K562 (cell line): ENCODE data around the gene GLI3. TPM values are rescaled to one million over a fixed set of nuclear protein-coding genes. Genes with fewer than 3 reads are reported as not detected.

Source experiments
- ATAC-seq: fragments of 200-7000 bp; cut with Tn5 transposase; 3 replicates; pipeline ENCODE4 v1.9.1; 2020; ENCODE audit warnings: moderate library complexity
- BruUV-seq: library from RNA; stranded (reverse); fragments of 400-500 nt; replicated peaks from 2 replicates; lab custom pipeline; 2021; lab: Mats Ljungman, UMichigan
- CTCF ChIA-PET: fragments of 300-600 bp; formaldehyde crosslinking; extraction: SDS; loops from one replicate; lab custom pipeline; 2021; ENCODE audit warnings: low intra/inter-chr PET ratio; lab: Yijun Ruan, JAX
- POLR2A ChIA-PET: fragments of 300-600, 350-650 bp; sonication (Branson Sonifier 250); formaldehyde crosslinking; extraction: SDS; loops from one replicate; lab custom pipeline; 2021; ENCODE audit warnings: antibody characterized with exemption, inconsistent platforms; lab: Yijun Ruan, JAX
- DNase-seq, 4 experiments: peaks; one replicate each; pipeline versions ENCODE4 v3.0.0 to v3.0.0-alpha.2; 2011 to 2018; ENCODE audit warnings: low spot score in 3 of 4, mixed read lengths in 3 of 4; ENCODE audit errors: extremely low read depth in 1 of 4
- FAIRE-seq: peaks from 2 replicates; lab custom pipeline; 2011; peaks lifted over from hg19 to GRCh38; lab: Jason Lieb, UNC
- H2AFZ ChIP-seq: 2 replicates; pipeline ENCODE4 v1.6.0; 2011; ENCODE audit warnings: low read depth, low read length, control low read depth, inconsistent platforms
- H3K27ac ChIP-seq: fragments of 200-600 bp; 3 replicates; pipeline ENCODE4 v1.8.0; 2011; ENCODE audit warnings: low read depth, mild to moderate bottlenecking, control low read depth, inconsistent platforms, low read length, moderate library complexity, mixed read lengths; ENCODE audit errors: extremely low read depth
- H3K27me3 ChIP-seq, 2 experiments: fragments of 300-600 bp in 1 of 2; 2 replicates in 1 of 2; 3 replicates in 1 of 2; pipeline versions ENCODE4 v1.6.0 to v1.8.0; 2011; ENCODE audit warnings: inconsistent platforms in 2 of 2, low read length in 2 of 2, mild to moderate bottlenecking in 1 of 2, mixed read lengths in 1 of 2, moderate library complexity in 1 of 2; ENCODE audit not compliant: control insufficient read depth in 2 of 2, insufficient read depth in 2 of 2
- H3K36me3 ChIP-seq: fragments of 300-600 bp; 3 replicates; pipeline ENCODE4 v1.8.0; 2011; ENCODE audit warnings: mild to moderate bottlenecking, low read length, inconsistent platforms; ENCODE audit not compliant: control insufficient read depth, insufficient read depth
- H3K4me1 ChIP-seq, 2 experiments: fragments of 200-600 bp in 1 of 2; replicated peaks in 1 of 2; 2 replicates in 1 of 2; 3 replicates in 1 of 2; pipeline versions ENCODE4 v1.5.1 to v1.8.0; 2011; ENCODE audit warnings: inconsistent platforms in 2 of 2, low read length in 2 of 2, mild to moderate bottlenecking in 1 of 2, mixed read lengths in 1 of 2, moderate library complexity in 1 of 2; ENCODE audit not compliant: control insufficient read depth in 2 of 2, insufficient read depth in 2 of 2
- H3K4me2 ChIP-seq: 2 replicates; pipeline ENCODE4 v1.6.1; 2011; ENCODE audit warnings: low read length, control low read depth, inconsistent platforms, mixed read lengths; ENCODE audit not compliant: insufficient read depth
- H3K4me3 ChIP-seq: fragments of 200-600 bp; sonication (generic), shearing (Covaris generic); 2 replicates; pipeline ENCODE4 v1.5.1; 2016; ENCODE audit warnings: control low read depth, inconsistent platforms
- H3K79me2 ChIP-seq: fragments of 200-600 bp; 3 replicates; pipeline ENCODE4 v1.8.0; 2011; ENCODE audit warnings: low read length, inconsistent platforms; ENCODE audit not compliant: control insufficient read depth, insufficient read depth
- H3K9ac ChIP-seq, 2 experiments: 2 replicates each; pipeline versions ENCODE4 v1.6.0 to v1.6.1; 2011; ENCODE audit warnings: low read depth in 2 of 2, low read length in 2 of 2, control low read depth in 1 of 2, inconsistent platforms in 1 of 2, mild to moderate bottlenecking in 1 of 2, mixed read lengths in 1 of 2; ENCODE audit not compliant: insufficient read depth in 1 of 2
- H3K9me1 ChIP-seq: one replicate; pipeline ENCODE4 v1.6.0; 2011; ENCODE audit warnings: inconsistent platforms, mild to moderate bottlenecking, low read length, moderate library complexity; ENCODE audit not compliant: control insufficient read depth, insufficient read depth
- H3K9me3 ChIP-seq: replicated peaks from 2 replicates; pipeline ENCODE4 v1.5.1; 2011; ENCODE audit warnings: low read depth, low read length, inconsistent platforms; ENCODE audit not compliant: control insufficient read depth, insufficient read depth
- H4K20me1 ChIP-seq: replicated peaks from 2 replicates; pipeline ENCODE4 v1.6.1; 2011; ENCODE audit warnings: low read length, inconsistent platforms, mixed read lengths; ENCODE audit not compliant: control insufficient read depth, insufficient read depth
- ATF2 ChIP-seq: sonication (generic); formaldehyde crosslinking; IDR thresholded peaks from 2 replicates; pipeline ENCODE4 v1.8.1; 2022; ENCODE audit warnings: missing genetic modification reagents
- CXXC5 ChIP-seq: fragments of 250-450 bp; sonication (Bioruptor Pico); IDR thresholded peaks from 2 replicates; pipeline ENCODE4 v1.8.0; 2022; ENCODE audit warnings: inconsistent platforms, mild to moderate bottlenecking, moderate library complexity
- DLX4 ChIP-seq: fragments of 250-450 bp; sonication (Bioruptor Pico); IDR thresholded peaks from 2 replicates; pipeline ENCODE4 v1.6.1; 2021; ENCODE audit warnings: mild to moderate bottlenecking
- DMBX1 ChIP-seq: fragments of 250-450 bp; sonication (Bioruptor Pico); IDR thresholded peaks from 2 replicates; pipeline ENCODE4 v1.8.0; 2022; ENCODE audit warnings: inconsistent platforms, mild to moderate bottlenecking, moderate library complexity, borderline replicate concordance
- DPF2 ChIP-seq: fragments of 450-650 bp; IDR thresholded peaks from 2 replicates; pipeline ENCODE4 v1.6.1; 2016
- ELF1 ChIP-seq: fragments of 200-800 bp; sonication (Bioruptor generic); IDR thresholded peaks from 2 replicates; pipeline ENCODE4 v1.6.1; 2016; ENCODE audit warnings: missing genetic modification characterization, missing compliant biosample characterization
- MCM2 ChIP-seq: fragments of 450-650 bp; IDR thresholded peaks from 2 replicates; pipeline ENCODE4 v1.6.1; 2017; ENCODE audit warnings: low read depth, mild to moderate bottlenecking
- NCOR1 ChIP-seq: fragments of 450-650 bp; IDR thresholded peaks from 2 replicates; pipeline ENCODE4 v1.6.1; 2016; ENCODE audit warnings: mild to moderate bottlenecking, moderate library complexity
- NFIC ChIP-seq: fragments of 450-650 bp; IDR thresholded peaks from 2 replicates; pipeline ENCODE4 v1.6.1; 2017; ENCODE audit warnings: mild to moderate bottlenecking, inconsistent platforms
- SMARCA5 ChIP-seq: fragments of 450-650 bp; IDR thresholded peaks from 2 replicates; pipeline ENCODE4 v1.6.1; 2016
- SRSF1 ChIP-seq: fragments of 200-400 bp; formaldehyde crosslinking; IDR thresholded peaks from 2 replicates; pipeline ENCODE4 v1.6.1; 2017; ENCODE audit warnings: mild to moderate bottlenecking, low read depth, low read length, moderate library complexity
- ZBTB26 ChIP-seq: fragments of 450-650 bp; formaldehyde crosslinking; IDR thresholded peaks from 2 replicates; pipeline ENCODE4 v1.4.0; 2022; ENCODE audit warnings: missing genetic modification characterization
- ZFPM2 ChIP-seq: fragments of 250-450 bp; sonication (Bioruptor Pico); IDR thresholded peaks from 2 replicates; pipeline ENCODE4 v1.5.1; 2022; ENCODE audit warnings: mild to moderate bottlenecking
- ZKSCAN8 ChIP-seq: fragments of 200-800 bp; sonication (Bioruptor generic); IDR thresholded peaks from 2 replicates; pipeline ENCODE4 v1.6.1; 2016; ENCODE audit warnings: missing genetic modification characterization, missing compliant biosample characterization
- ZNF134 ChIP-seq: fragments of 250-450 bp; sonication (Bioruptor Pico); conservative IDR thresholded peaks from 2 replicates; pipeline ENCODE4 v1.4.0; 2020
- ZNF184 ChIP-seq: sonication (generic); formaldehyde crosslinking; IDR thresholded peaks from 2 replicates; pipeline ENCODE4 v1.5.0; 2020; ENCODE audit warnings: missing genetic modification reagents
- WGBS: fragments of 100-300 bp; shearing (Covaris generic); methylation state at CpG from one replicate; pipeline ENCODE4 v1.1.6; 2016; ENCODE audit warnings: low coverage, mixed read lengths; ENCODE audit not compliant: insufficient coverage; ENCODE audit errors: missing lambda C conversion rate; 5-methylcytosine and 5-hydroxymethylcytosine counted together
- in situ Hi-C: fragments of 300-500 bp; cut with MboI; formaldehyde crosslinking; loops from 4 replicates; pipeline ENCODE4 v1.15.0; 2018; ENCODE audit warnings: inconsistent platforms, mixed read lengths
- intact Hi-C: fragments of 100-400 bp; cut with micrococcal nuclease; formaldehyde crosslinking; loops from 2 replicates; pipeline ENCODE4 v1.14.2; 2022
- polyA plus RNA-seq, 8 experiments: library from polyadenylated mRNA; depleted of rRNA in 4 of 8; stranded (reverse) in 5 of 8; unstranded in 3 of 8; fragments of >200 nt; fragmentation: Nextera tagmentation in 2 of 8; fragmentation: Illumina TruSeq in 1 of 8; extraction: Ambion mirVana in 2 of 8; extraction: Trizol in 1 of 8; gene quantifications; 2 replicates each; pipeline versions ENCODE4 v1.2.1 to v1.2.3, GENCODE V29; 2011 to 2014; ENCODE audit warnings: inconsistent platforms in 1 of 8, missing spikeins in 1 of 8
- total RNA-seq, 7 experiments: library from RNA; depleted of rRNA in 6 of 7; stranded (reverse); fragments of >200 nt in 6 of 7; fragmentation: Illumina TruSeq in 2 of 7; extraction: Trizol in 2 of 7; gene quantifications; 2 replicates each; pipeline versions ENCODE4 v1.2.1 to v1.2.3, GENCODE V29; 2011 to 2021; ENCODE audit warnings: low replicate concordance in 1 of 7
- TF ChIP-seq, protein P1 (sequence below): fragments of 450-650 bp; IDR thresholded peaks from 2 replicates; pipeline ENCODE4 v1.6.1; 2017; ENCODE audit warnings: antibody characterized with exemption

Gene GLI3
- total and polyA plus RNA-seq, 9 of the 15 experiments (the other 6 are each of a cell fraction or from before 2014, with no cell fraction given): 0.01 to 0.18 (median 0.07) TPM; not detected in 6

- TF ChIP-seq DLX4 (CRISPR knock-in tag) (no peak), ATF2 (no peak)
Observed at GRCh38 chr7:42167631-42168236, 69.3 kb downstream of the GLI3 start (continued).

DNA sequence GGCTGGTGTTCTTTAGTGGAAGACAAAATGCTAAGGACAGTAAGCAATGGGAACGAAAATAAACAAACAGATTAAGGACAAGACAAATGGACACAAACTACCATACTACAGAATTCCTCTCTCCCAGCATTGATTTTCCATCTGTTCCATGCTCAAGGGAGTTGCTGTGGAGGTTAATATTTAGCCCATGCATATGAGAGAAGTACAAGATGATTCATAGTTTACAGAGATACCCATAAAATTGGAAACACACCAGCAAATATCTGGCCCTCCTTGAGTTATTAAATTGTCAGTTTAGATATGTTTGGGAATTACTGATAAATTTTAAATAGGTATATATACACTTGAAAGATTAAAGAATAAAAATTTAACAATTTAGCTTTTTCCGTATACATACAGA, 69.8 kb downstream of the GLI3 start:
- Histone ChIP-seq H3K27ac (no peak overlapping the region), H3K4me1 (no peaks in the 10 kb centered on the region), H3K4me3 (no peak overlapping the region), H3K79me2 (no peaks in the 10 kb centered on the region), H4K20me1 (no peaks in the 10 kb centered on the region), H3K9ac (no peak overlapping the region), H3K27me3 (no peaks in the 10 kb centered on the region), H2AFZ (no peak overlapping the region), H3K4me2 (no peak overlapping the region), H3K9me3 (no peaks in the 10 kb centered on the region), H3K36me3 (no peaks in the 10 kb centered on the region), H3K9me1 (no peaks in the 10 kb centered on the region)
- BruUV-seq: no TSS peak
- CTCF ChIA-PET: no interaction called here
- intact Hi-C loops: no loop called here
- no peak for ATAC-seq
- no peak for DNase-seq
- TF ChIP-seq ELF1 (tag) (no peak), ZNF134 (CRISPR knock-in tag) (no peak), DMBX1 (CRISPR knock-in tag) (no peak), MCM2 (no peak), NFIC (no peak), CXXC5 (CRISPR knock-in tag) (no peak), ZNF184 (CRISPR knock-in tag) (no peak), ATF2 (no peak), SRSF1 (no peak), SMARCA5 (no peak), NCOR1 (no peak), DPF2 (no peak), ZFPM2 (no peak), ZBTB26 (CRISPR knock-in tag) (no peak), ZKSCAN8 (no peak)
- TF ChIP-seq, protein P1, sequence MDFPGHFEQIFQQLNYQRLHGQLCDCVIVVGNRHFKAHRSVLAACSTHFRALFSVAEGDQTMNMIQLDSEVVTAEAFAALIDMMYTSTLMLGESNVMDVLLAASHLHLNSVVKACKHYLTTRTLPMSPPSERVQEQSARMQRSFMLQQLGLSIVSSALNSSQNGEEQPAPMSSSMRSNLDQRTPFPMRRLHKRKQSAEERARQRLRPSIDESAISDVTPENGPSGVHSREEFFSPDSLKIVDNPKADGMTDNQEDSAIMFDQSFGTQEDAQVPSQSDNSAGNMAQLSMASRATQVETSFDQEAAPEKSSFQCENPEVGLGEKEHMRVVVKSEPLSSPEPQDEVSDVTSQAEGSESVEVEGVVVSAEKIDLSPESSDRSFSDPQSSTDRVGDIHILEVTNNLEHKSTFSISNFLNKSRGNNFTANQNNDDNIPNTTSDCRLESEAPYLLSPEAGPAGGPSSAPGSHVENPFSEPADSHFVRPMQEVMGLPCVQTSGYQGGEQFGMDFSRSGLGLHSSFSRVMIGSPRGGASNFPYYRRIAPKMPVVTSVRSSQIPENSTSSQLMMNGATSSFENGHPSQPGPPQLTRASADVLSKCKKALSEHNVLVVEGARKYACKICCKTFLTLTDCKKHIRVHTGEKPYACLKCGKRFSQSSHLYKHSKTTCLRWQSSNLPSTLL: no peak
- no peak for FAIRE-seq
- POLR2A ChIA-PET: no interaction called here
- 5% methylated on average over 2 of the region's 2 CpGs for WGBS
- in situ Hi-C loops: no loop called here
